HCT116 (cell line): Measurements from ENCODE around the gene IL1F10. TPM values are rescaled to one million over a fixed set of nuclear protein-coding genes. Genes with fewer than 3 reads are reported as not detected.

Source experiments
- ATAC-seq: fragments of 200-7000 bp; cut with Tn5 transposase; 2 replicates; pipeline ENCODE4 v1.9.1; 2020; ENCODE audit warnings: mild to moderate bottlenecking, moderate library complexity
- BruUV-seq: library from RNA; stranded (reverse); fragments of 400-500 nt; replicated peaks from 2 replicates; lab custom pipeline; 2021; lab: Mats Ljungman, UMichigan
- CTCF ChIA-PET: fragments of 300-600 bp; sonication (Branson Sonifier 250); formaldehyde crosslinking; loops from one replicate; lab custom pipeline; 2021; ENCODE audit warnings: antibody characterized with exemption; lab: Charles Lee
- POLR2A ChIA-PET: fragments of 300-600, 350-600 bp; sonication (Branson Sonifier 250); formaldehyde crosslinking; loops from one replicate; lab custom pipeline; 2021; ENCODE audit warnings: antibody characterized with exemption; lab: Charles Lee
- RAD21 ChIA-PET, 2 experiments: fragments of 300-600 bp; sonication (Branson Sonifier 250); formaldehyde crosslinking; loops; one replicate each; lab custom pipeline; 2023; ENCODE audit warnings: low total read pairs in 2 of 2; ENCODE audit not compliant: uncharacterized antibody in 2 of 2, unreplicated experiment in 2 of 2, low non-redundant PET in 1 of 2; lab: Charles Lee
- DNase-seq: peaks from one replicate; pipeline ENCODE4 v3.0.0-alpha.2; 2010; ENCODE audit warnings: low read depth, low spot score
- H2AFZ ChIP-seq: fragments of 200-600 bp; shearing (Covaris generic), sonication (generic); 2 replicates; pipeline ENCODE4 v1.6.1; 2017; ENCODE audit warnings: low read depth, mixed run types, mixed read lengths, antibody characterized with exemption, low read length; ENCODE audit not compliant: poor library complexity, severe bottlenecking
- H3K27ac ChIP-seq: 2 replicates; pipeline ENCODE4 v1.5.1; 2012; ENCODE audit warnings: low read depth, low read length
- H3K27me3 ChIP-seq: fragments of 200-600 bp; sonication (generic); 2 replicates; pipeline ENCODE4 v1.6.1; 2016; ENCODE audit warnings: mixed run types, low read length, mixed read lengths; ENCODE audit not compliant: insufficient read depth
- H3K36me3 ChIP-seq, 2 experiments: fragments of 200-500 bp in 1 of 2; fragments of 200-600 bp in 1 of 2; sonication (Bioruptor generic) in 1 of 2; sonication (generic) in 1 of 2; 2 replicates each; pipeline versions ENCODE4 v1.5.1 to v1.6.1; 2014 to 2016; ENCODE audit warnings: low read length in 2 of 2, inconsistent platforms in 1 of 2, mixed read lengths in 1 of 2, mixed run types in 1 of 2; ENCODE audit not compliant: insufficient read depth in 2 of 2, control insufficient read depth in 1 of 2
- H3K4me1 ChIP-seq, 2 experiments: fragments of 200-600 bp in 1 of 2; sonication (generic) in 1 of 2; 2 replicates each; pipeline versions ENCODE4 v1.5.1 to v1.6.1; 2012 to 2017; ENCODE audit warnings: low read length in 2 of 2, inconsistent platforms in 1 of 2, mild to moderate bottlenecking in 1 of 2, mixed read lengths in 1 of 2, mixed run types in 1 of 2, moderate library complexity in 1 of 2; ENCODE audit not compliant: insufficient read depth in 2 of 2, control insufficient read depth in 1 of 2
- H3K4me2 ChIP-seq: fragments of 200-600 bp; sonication (generic); 2 replicates; pipeline ENCODE4 v1.6.1; 2017; ENCODE audit warnings: mixed run types, low read length, mixed read lengths
- H3K4me3 ChIP-seq, 2 experiments: fragments of 200-600 bp in 1 of 2; sonication (generic) in 1 of 2; replicated peaks in 1 of 2; 2 replicates each; pipeline ENCODE4 v1.5.1; 2011 to 2016; ENCODE audit warnings: low read length in 2 of 2, control low read depth in 1 of 2, low read depth in 1 of 2, mild to moderate bottlenecking in 1 of 2, mixed read lengths in 1 of 2, mixed run types in 1 of 2
- H3K79me2 ChIP-seq: fragments of 200-600 bp; sonication (generic); 2 replicates; pipeline ENCODE4 v1.6.1; 2017; ENCODE audit warnings: mild to moderate bottlenecking, mixed run types, low read length, moderate library complexity, mixed read lengths; ENCODE audit not compliant: insufficient read depth
- H3K9ac ChIP-seq: fragments of 200-600 bp; sonication (generic); 2 replicates; pipeline ENCODE4 v1.6.1; 2016; ENCODE audit warnings: low read length, mixed read lengths
- H3K9me2 ChIP-seq: fragments of 200-600 bp; sonication (generic), shearing (Covaris generic); 2 replicates; pipeline ENCODE4 v1.6.1; 2017; ENCODE audit warnings: mixed run types, mild to moderate bottlenecking, moderate library complexity; ENCODE audit not compliant: insufficient read depth
- H3K9me3 ChIP-seq, 2 experiments: fragments of 200-500 bp in 1 of 2; fragments of 200-600 bp in 1 of 2; sonication (Bioruptor generic) in 1 of 2; sonication (generic) in 1 of 2; 2 replicates each; pipeline ENCODE4 v1.6.1; 2014 to 2017; ENCODE audit warnings: low read length in 2 of 2, mixed read lengths in 2 of 2, inconsistent platforms in 1 of 2, low read depth in 1 of 2, mild to moderate bottlenecking in 1 of 2, mixed run types in 1 of 2, moderate library complexity in 1 of 2; ENCODE audit not compliant: control insufficient read depth in 1 of 2, insufficient read depth in 1 of 2
- H4K20me1 ChIP-seq: fragments of 200-600 bp; sonication (generic), shearing (Covaris generic); 2 replicates; pipeline ENCODE4 v1.6.1; 2017; ENCODE audit warnings: mixed run types, mild to moderate bottlenecking, moderate library complexity; ENCODE audit not compliant: insufficient read depth
- CBX3 ChIP-seq: IDR thresholded peaks from 2 replicates; pipeline ENCODE4 v1.6.1; 2012; ENCODE audit warnings: low read depth
- CTCF ChIP-seq, 3 experiments: fragments of 200-600 bp in 1 of 3; sonication (generic) in 1 of 3; IDR thresholded peaks in 2 of 3; conservative IDR thresholded peaks in 1 of 3; 2 replicates each; pipeline ENCODE4 v1.5.1; 2012 to 2017; ENCODE audit warnings: low read depth in 2 of 3, low read length in 2 of 3, antibody characterized with exemption in 1 of 3, borderline replicate concordance in 1 of 3, control low read depth in 1 of 3, mild to moderate bottlenecking in 1 of 3, mixed read lengths in 1 of 3, mixed run types in 1 of 3, moderate library complexity in 1 of 3; ENCODE audit not compliant: insufficient read depth in 1 of 3
- EGR1 ChIP-seq: IDR thresholded peaks from 2 replicates; pipeline ENCODE4 v1.6.1; 2012; ENCODE audit warnings: low read depth
- ELF1 ChIP-seq: IDR thresholded peaks from 2 replicates; pipeline ENCODE4 v1.6.1; 2012; ENCODE audit warnings: low read depth, borderline replicate concordance
- EZH2 ChIP-seq: fragments of 200-600 bp; sonication (generic); IDR thresholded peaks from 2 replicates; pipeline ENCODE4 v1.6.1; 2017; ENCODE audit warnings: antibody characterized with exemption, mixed run types
- EZH2phosphoT487 ChIP-seq: fragments of 200-600 bp; IDR thresholded peaks from 2 replicates; pipeline ENCODE4 v1.6.1; 2018; ENCODE audit warnings: antibody characterized with exemption, borderline replicate concordance
- MAX ChIP-seq: IDR thresholded peaks from 2 replicates; pipeline ENCODE4 v1.6.1; 2012
- POLR2A ChIP-seq: IDR thresholded peaks from 2 replicates; pipeline ENCODE4 v1.7.0; 2011; ENCODE audit warnings: borderline replicate concordance; ENCODE audit not compliant: insufficient read depth, insufficient read length; ENCODE audit errors: extremely low read depth
- POLR2AphosphoS5 ChIP-seq: IDR thresholded peaks from 2 replicates; pipeline ENCODE4 v1.6.1; 2011; ENCODE audit warnings: mild to moderate bottlenecking, low read depth, low read length, moderate library complexity
- SP1 ChIP-seq: IDR thresholded peaks from 2 replicates; pipeline ENCODE4 v1.6.1; 2012; ENCODE audit warnings: low read depth
- YY1 ChIP-seq: IDR thresholded peaks from 2 replicates; pipeline ENCODE4 v1.6.1; 2011; ENCODE audit warnings: low read length, low read depth, moderate library complexity, mild to moderate bottlenecking; ENCODE audit not compliant: insufficient replicate concordance; ENCODE audit errors: extremely low read depth
- ZBTB33 ChIP-seq: IDR thresholded peaks from 2 replicates; pipeline ENCODE4 v1.6.1; 2011; ENCODE audit warnings: mild to moderate bottlenecking, low read length, moderate library complexity; ENCODE audit not compliant: insufficient replicate concordance; ENCODE audit errors: extremely low read depth
- ZFX ChIP-seq: fragments of 450-650 bp; IDR thresholded peaks from 2 replicates; pipeline ENCODE4 v1.6.1; 2017
- intact Hi-C: fragments of 100-400 bp; cut with micrococcal nuclease; formaldehyde crosslinking; loops from 2 replicates; pipeline ENCODE4 v1.10.0; 2022
- total RNA-seq: library from RNA; stranded (reverse); gene quantifications from one replicate; pipeline ENCODE4 v1.2.1, GENCODE V29; 2021; ENCODE audit not compliant: unreplicated experiment

Gene IL1F10
- total RNA-seq, 1 experiment from 2014 or later: not detected

GRCh38 chr2:113058998-113059960 lies 8.5 kb upstream of the IL1F10 start, which contains the start of gene IL36RN:
TSS of gene IL36RN (plus strand) at chr2:113059198. CDS start at chr2:113059439, 241 bp downstream.
- CTCF ChIA-PET: no interaction called here
- intact Hi-C loops: no loop called here
- H4K20me1 ChIP-seq: no peaks in the 10 kb centered on the region
- H3K4me1 ChIP-seq: peaks cover 0 to 4% of the 10 kb centered on the region in 2 experiments; a peak in 1 of 4 replicates
- RAD21 ChIA-PET: no interaction called here
- no peaks in the 10 kb centered on the region for H3K27me3 ChIP-seq
- no peaks in the 10 kb centered on the region for H3K9me3 ChIP-seq
- no peaks in the 10 kb centered on the region for H3K79me2 ChIP-seq
- DNase-seq (no peak), ATAC-seq (no peak)
- POLR2A ChIA-PET: no interaction called here
- H3K4me3 ChIP-seq: no peak within 1 kb of the TSS
- no peaks in the 10 kb centered on the region for H3K36me3 ChIP-seq
- H3K9me2 ChIP-seq: no peaks in the 10 kb centered on the region
- no TSS peak for BruUV-seq
- H2AFZ ChIP-seq: no peak within 1 kb of the TSS
- H3K9ac ChIP-seq: no peak within 1 kb of the TSS
- H3K27ac ChIP-seq: no peak within 1 kb of the TSS
- no peak for TF ChIP-seq MAX
- no peak for TF ChIP-seq CBX3
- no peak for TF ChIP-seq POLR2A
- no peak for TF ChIP-seq YY1
- no peak within 1 kb of the TSS for H3K4me2 ChIP-seq

GRCh38 chr2:113060396-113060795 lies 7.4 kb upstream of the IL1F10 start:
- ATAC-seq: no peak
- H2AFZ ChIP-seq: no peak overlapping the region
- no peaks in the 10 kb centered on the region for H3K79me2 ChIP-seq
- H3K36me3 ChIP-seq: no peaks in the 10 kb centered on the region
- ChIA-PET POLR2A (no interaction called here), RAD21 (no interaction called here), CTCF (no interaction called here)
- no peaks in the 10 kb centered on the region for H3K27me3 ChIP-seq
- no peak overlapping the region for H3K9ac ChIP-seq
- H3K4me1 ChIP-seq: peaks cover 0 to 4% of the 10 kb centered on the region in 2 experiments; a peak in 1 of 4 replicates
- no peak overlapping the region for H3K4me2 ChIP-seq
- H3K9me2 ChIP-seq: no peaks in the 10 kb centered on the region
- no peaks in the 10 kb centered on the region for H3K9me3 ChIP-seq
- no peaks in the 10 kb centered on the region for H4K20me1 ChIP-seq
- BruUV-seq: no TSS peak
- H3K27ac ChIP-seq: no peak overlapping the region
- intact Hi-C loops: no loop called here
- DNase-seq: no peak
- no peak overlapping the region for H3K4me3 ChIP-seq
- TF ChIP-seq POLR2A (no peak), CTCF (IDR thresholded peaks at IDR 0.05 in 2 of 3, conservative IDR thresholded peaks at IDR 0.05 in 1 of 3; ENCODE audit: borderline replicate concordance in 1 of 3, insufficient read depth in 1 of 3, low read depth in 2 of 3, low read length in 2 of 3) (no peak), ZBTB33 (no peak), POLR2AphosphoS5 (no peak), EZH2phosphoT487 (no peak), ELF1 (no peak), MAX (no peak), CBX3 (no peak), SP1 (no peak), ZFX (no peak), EGR1 (no peak), EZH2 (no peak), YY1 (no peak)
